ENCODE measurements around the gene ANKRD2. TPM values are rescaled to one million over a fixed set of nuclear protein-coding genes. Genes with fewer than 3 reads are reported as not detected.
A peak's percentile ranks its signal among the peaks of the same experiment; 100 is the strongest.

ANKRD2 gene
- total and polyA plus RNA-seq, 10 of the 15 experiments (the other 5 are each of a cell fraction or from before 2014, with no cell fraction given) = 0.18 to 0.23 TPM; not detected in 8

DNA sequence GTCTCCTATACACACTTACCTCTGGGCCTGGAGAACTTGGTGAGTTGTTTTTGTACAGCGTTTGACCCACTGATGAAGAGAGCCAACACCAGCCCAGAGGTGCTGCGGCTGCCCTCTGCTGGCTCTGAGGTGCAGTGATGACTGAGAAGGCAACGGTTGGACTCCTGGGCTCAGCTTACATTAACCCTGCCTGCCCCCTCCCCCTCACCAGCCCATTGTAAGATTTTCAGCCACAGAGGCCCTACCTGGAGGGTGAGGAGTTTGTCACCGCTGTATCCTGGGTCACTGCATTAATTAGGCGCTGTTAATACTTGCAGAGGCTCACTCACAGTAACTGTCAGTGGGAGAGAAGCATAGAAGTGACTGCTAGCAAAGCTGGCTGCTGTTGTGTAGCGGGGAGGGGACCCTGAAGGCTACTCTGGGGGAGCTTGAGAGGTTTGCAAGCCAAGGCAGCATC, 19.0 kb upstream of the ANKRD2 start (continued):
- TF ChIP-seq PML (IDR thresholded peaks at IDR 0.05; ENCODE audit: low read length) (no peak), ATF7 (IDR thresholded peaks at IDR 0.05; ENCODE audit: low read depth) (no peak), RAD21 (IDR thresholded peaks at IDR 0.05; ENCODE audit: insufficient read depth, low read depth, low read length) (peak; percentile 78), NR2C1 (IDR thresholded peaks at IDR 0.05) (no peak), NFIC (IDR thresholded peaks at IDR 0.05; ENCODE audit: low read depth, low read length) (no peak), ZNF24 (IDR thresholded peaks at IDR 0.05) (no peak), ETV6 (conservative IDR thresholded peaks at IDR 0.05 in 1 of 2, IDR thresholded peaks at IDR 0.05 in 1 of 2; ENCODE audit: borderline replicate concordance in 1 of 2, low read depth in 1 of 2) (no peak), KAT2A (conservative IDR thresholded peaks at IDR 0.05; ENCODE audit: control insufficient read depth, low read depth, low read length) (no peak), RAD51 (IDR thresholded peaks at IDR 0.05) (no peak), IKZF2 (IDR thresholded peaks at IDR 0.05) (no peak), SP1 (IDR thresholded peaks at IDR 0.05; ENCODE audit: low read depth, low read length) (no peak), RBBP5 (conservative IDR thresholded peaks at IDR 0.05) (no peak), CBFB (IDR thresholded peaks at IDR 0.05; ENCODE audit: low read depth) (no peak), NRF1 (conservative IDR thresholded peaks at IDR 0.05; ENCODE audit: low read depth, low read length) (no peak), HCFC1 (IDR thresholded peaks at IDR 0.05; ENCODE audit: low read length) (no peak), WRNIP1 (IDR thresholded peaks at IDR 0.05; ENCODE audit: borderline replicate concordance, low read depth, low read length) (no peak), RFX5 (IDR thresholded peaks at IDR 0.05; ENCODE audit: low read depth, low read length) (no peak), CEBPB (IDR thresholded peaks at IDR 0.05; ENCODE audit: borderline replicate concordance in 1 of 2, low read depth in 2 of 2, low read length in 2 of 2) (no peak), TAF1 (IDR thresholded peaks at IDR 0.05; ENCODE audit: borderline replicate concordance, low read depth, low read length) (no peak), NR2F1 (conservative IDR thresholded peaks at IDR 0.05) (no peak), TCF3 (IDR thresholded peaks at IDR 0.05; ENCODE audit: borderline replicate concordance, insufficient read depth, low read depth, low read length) (no peak)
- TF ChIP-seq, protein P1, sequence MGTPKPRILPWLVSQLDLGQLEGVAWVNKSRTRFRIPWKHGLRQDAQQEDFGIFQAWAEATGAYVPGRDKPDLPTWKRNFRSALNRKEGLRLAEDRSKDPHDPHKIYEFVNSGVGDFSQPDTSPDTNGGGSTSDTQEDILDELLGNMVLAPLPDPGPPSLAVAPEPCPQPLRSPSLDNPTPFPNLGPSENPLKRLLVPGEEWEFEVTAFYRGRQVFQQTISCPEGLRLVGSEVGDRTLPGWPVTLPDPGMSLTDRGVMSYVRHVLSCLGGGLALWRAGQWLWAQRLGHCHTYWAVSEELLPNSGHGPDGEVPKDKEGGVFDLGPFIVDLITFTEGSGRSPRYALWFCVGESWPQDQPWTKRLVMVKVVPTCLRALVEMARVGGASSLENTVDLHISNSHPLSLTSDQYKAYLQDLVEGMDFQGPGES (IDR thresholded peaks at IDR 0.05) = no peak
- TF ChIP-seq, protein P2, sequence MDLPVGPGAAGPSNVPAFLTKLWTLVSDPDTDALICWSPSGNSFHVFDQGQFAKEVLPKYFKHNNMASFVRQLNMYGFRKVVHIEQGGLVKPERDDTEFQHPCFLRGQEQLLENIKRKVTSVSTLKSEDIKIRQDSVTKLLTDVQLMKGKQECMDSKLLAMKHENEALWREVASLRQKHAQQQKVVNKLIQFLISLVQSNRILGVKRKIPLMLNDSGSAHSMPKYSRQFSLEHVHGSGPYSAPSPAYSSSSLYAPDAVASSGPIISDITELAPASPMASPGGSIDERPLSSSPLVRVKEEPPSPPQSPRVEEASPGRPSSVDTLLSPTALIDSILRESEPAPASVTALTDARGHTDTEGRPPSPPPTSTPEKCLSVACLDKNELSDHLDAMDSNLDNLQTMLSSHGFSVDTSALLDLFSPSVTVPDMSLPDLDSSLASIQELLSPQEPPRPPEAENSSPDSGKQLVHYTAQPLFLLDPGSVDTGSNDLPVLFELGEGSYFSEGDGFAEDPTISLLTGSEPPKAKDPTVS (IDR thresholded peaks at IDR 0.05; ENCODE audit: low read depth, low read length) = no peak
- TF ChIP-seq, protein P3, sequence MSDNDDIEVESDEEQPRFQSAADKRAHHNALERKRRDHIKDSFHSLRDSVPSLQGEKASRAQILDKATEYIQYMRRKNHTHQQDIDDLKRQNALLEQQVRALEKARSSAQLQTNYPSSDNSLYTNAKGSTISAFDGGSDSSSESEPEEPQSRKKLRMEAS (IDR thresholded peaks at IDR 0.05; ENCODE audit: low read depth, low read length) = no peak
- TF ChIP-seq, protein P4, sequence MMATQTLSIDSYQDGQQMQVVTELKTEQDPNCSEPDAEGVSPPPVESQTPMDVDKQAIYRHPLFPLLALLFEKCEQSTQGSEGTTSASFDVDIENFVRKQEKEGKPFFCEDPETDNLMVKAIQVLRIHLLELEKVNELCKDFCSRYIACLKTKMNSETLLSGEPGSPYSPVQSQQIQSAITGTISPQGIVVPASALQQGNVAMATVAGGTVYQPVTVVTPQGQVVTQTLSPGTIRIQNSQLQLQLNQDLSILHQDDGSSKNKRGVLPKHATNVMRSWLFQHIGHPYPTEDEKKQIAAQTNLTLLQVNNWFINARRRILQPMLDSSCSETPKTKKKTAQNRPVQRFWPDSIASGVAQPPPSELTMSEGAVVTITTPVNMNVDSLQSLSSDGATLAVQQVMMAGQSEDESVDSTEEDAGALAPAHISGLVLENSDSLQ (IDR thresholded peaks at IDR 0.05) = no peak
- TF ChIP-seq, protein P5, sequence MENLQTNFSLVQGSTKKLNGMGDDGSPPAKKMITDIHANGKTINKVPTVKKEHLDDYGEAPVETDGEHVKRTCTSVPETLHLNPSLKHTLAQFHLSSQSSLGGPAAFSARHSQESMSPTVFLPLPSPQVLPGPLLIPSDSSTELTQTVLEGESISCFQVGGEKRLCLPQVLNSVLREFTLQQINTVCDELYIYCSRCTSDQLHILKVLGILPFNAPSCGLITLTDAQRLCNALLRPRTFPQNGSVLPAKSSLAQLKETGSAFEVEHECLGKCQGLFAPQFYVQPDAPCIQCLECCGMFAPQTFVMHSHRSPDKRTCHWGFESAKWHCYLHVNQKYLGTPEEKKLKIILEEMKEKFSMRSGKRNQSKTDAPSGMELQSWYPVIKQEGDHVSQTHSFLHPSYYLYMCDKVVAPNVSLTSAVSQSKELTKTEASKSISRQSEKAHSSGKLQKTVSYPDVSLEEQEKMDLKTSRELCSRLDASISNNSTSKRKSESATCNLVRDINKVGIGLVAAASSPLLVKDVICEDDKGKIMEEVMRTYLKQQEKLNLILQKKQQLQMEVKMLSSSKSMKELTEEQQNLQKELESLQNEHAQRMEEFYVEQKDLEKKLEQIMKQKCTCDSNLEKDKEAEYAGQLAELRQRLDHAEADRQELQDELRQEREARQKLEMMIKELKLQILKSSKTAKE (IDR thresholded peaks at IDR 0.05; ENCODE audit: low read depth, poor library complexity, severe bottlenecking) = no peak

Data from GM12878 (cell line).